Measurements from ENCODE around the gene GNG14. TPM values are rescaled to one million over a fixed set of nuclear protein-coding genes. Genes with fewer than 3 reads are reported as not detected.

The GNG14 gene
- total and polyA plus RNA-seq, 2 donors (not counting 1 experiment from before 2014, with no cell fraction given), result not detected

GRCh38 chr19:12675399-12675798 is 12.4 kb upstream of the GNG14 start:
- POLR2A ChIA-PET, result no interaction called here

More at GRCh38 chr19:12675399-12675798, 12.4 kb upstream of the GNG14 start:
- CTCF ChIA-PET, result interaction anchor here (0.6 to 4.4 kb wide), 7 partner anchors 14 to 111 kb away, joined by 3 to 26 read pairs (median 6); partner anchors contain the start of gene FBXW9
- H3K4me3 ChIP-seq (ENCODE audit: control extremely low read depth in 1 of 5, extremely low read depth in 1 of 5, insufficient read depth in 1 of 5, low read depth in 2 of 5, low read length in 4 of 5), result no peak overlapping the region
- TF ChIP-seq CTCF (IDR thresholded peaks at IDR 0.05) (no peak), EZH2 (IDR thresholded peaks at IDR 0.05; ENCODE audit: borderline replicate concordance, insufficient read depth, low read depth, low read length, poor library complexity, severe bottlenecking) (no peak)
- H2AFZ ChIP-seq (ENCODE audit: insufficient read depth, low read depth, low read length, poor library complexity, severe bottlenecking), result no peak overlapping the region
- Mint-ChIP-seq H3K27me3 (no peaks in the 10 kb centered on the region), H3K9me3 (ENCODE audit: insufficient read depth) (no peaks in the 10 kb centered on the region), H3K27ac (no peak overlapping the region), H3K4me3 (no peak overlapping the region), H3K4me1 (peaks cover 25% of the 10 kb centered on the region)
- H3K27ac ChIP-seq (ENCODE audit: low read length in 2 of 2), result no peak overlapping the region
- WGBS (ENCODE audit: insufficient coverage), result 98% methylated on average over 6 of the region's 10 CpGs
- peaks cover 6 to 64% of the 10 kb centered on the region in 2 experiments for H3K36me3 ChIP-seq (replicated peaks in 1 of 2; ENCODE audit: control extremely low read depth in 1 of 2, control insufficient read depth in 1 of 2, extremely low read depth in 1 of 2, insufficient read depth in 2 of 2, low read length in 1 of 2)
- peaks cover 55% of the 10 kb centered on the region for H4K20me1 ChIP-seq (ENCODE audit: control insufficient read depth, insufficient read depth, low read length, poor library complexity, severe bottlenecking)
- H3K9me3 ChIP-seq (ENCODE audit: control extremely low read depth in 1 of 3, control insufficient read depth in 2 of 3, insufficient read depth in 1 of 3, low read length in 2 of 3), result no peaks in the 10 kb centered on the region
- intact Hi-C loops (cut with micrococcal nuclease), result no loop called here
- no peak overlapping the region for H3K4me2 ChIP-seq (replicated peaks; ENCODE audit: low read depth, low read length, poor library complexity, severe bottlenecking)
- H3K27me3 ChIP-seq (replicated peaks in 1 of 4; ENCODE audit: control extremely low read depth in 1 of 4, control insufficient read depth in 3 of 4, insufficient read depth in 4 of 4, low read length in 3 of 4), result no peaks in the 10 kb centered on the region
- peaks cover 11 to 18% of the 10 kb centered on the region in 2 donors for H3K4me1 ChIP-seq (ENCODE audit: control insufficient read depth in 2 of 2, insufficient read depth in 2 of 2, low read length in 2 of 2)
- DNase-seq (no peak), ATAC-seq (ENCODE audit: low read depth) (no peak)
- peaks cover 56% of the 10 kb centered on the region for H3K79me2 ChIP-seq (ENCODE audit: control insufficient read depth, insufficient read depth, low read length)
- H3K9ac ChIP-seq (ENCODE audit: low read length), result no peak overlapping the region

All from B cell (primary cell).